Testis (tissue), 2 donors: ENCODE measurements around the gene PCDHGA1.

Experiments used
- POLR2A ChIP-seq: fragments of 450-650 bp; IDR thresholded peaks from one replicate; pipeline ENCODE4 v1.6.1; 2017; ENCODE audit warnings: antibody characterized with exemption, mild to moderate bottlenecking, moderate library complexity
- TF ChIP-seq, protein P1 (sequence below), 3 experiments: fragments of 450-650 bp in 2 of 3; fragments of 200-600 bp in 1 of 3; sonication (generic) in 1 of 3; IDR thresholded peaks; one replicate each; pipeline ENCODE4 v1.5.1; 2016 to 2019; ENCODE audit warnings: antibody characterized with exemption in 3 of 3, mild to moderate bottlenecking in 2 of 3, moderate library complexity in 1 of 3

DNA sequence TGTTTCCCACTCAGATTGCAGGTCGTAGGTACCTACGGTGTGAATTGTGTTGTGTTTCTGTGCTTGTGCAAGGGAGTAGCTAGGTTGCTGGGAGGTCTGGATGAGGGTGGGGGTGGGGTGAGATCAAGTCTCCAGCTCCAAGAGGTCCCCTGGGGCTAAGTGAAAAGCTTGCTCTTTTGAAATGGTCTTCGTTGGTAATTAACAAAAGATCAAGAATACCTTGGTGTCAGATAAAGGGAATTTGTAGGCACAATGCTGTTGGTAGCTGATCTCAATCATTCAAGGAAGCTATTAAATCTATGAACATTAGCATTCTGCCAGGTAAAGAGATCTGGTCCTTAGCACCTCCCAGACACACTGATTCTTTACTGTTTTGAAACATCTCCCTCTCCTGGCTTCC, 153.6 kb downstream of the PCDHGA1 start:
- TF ChIP-seq, protein P1, sequence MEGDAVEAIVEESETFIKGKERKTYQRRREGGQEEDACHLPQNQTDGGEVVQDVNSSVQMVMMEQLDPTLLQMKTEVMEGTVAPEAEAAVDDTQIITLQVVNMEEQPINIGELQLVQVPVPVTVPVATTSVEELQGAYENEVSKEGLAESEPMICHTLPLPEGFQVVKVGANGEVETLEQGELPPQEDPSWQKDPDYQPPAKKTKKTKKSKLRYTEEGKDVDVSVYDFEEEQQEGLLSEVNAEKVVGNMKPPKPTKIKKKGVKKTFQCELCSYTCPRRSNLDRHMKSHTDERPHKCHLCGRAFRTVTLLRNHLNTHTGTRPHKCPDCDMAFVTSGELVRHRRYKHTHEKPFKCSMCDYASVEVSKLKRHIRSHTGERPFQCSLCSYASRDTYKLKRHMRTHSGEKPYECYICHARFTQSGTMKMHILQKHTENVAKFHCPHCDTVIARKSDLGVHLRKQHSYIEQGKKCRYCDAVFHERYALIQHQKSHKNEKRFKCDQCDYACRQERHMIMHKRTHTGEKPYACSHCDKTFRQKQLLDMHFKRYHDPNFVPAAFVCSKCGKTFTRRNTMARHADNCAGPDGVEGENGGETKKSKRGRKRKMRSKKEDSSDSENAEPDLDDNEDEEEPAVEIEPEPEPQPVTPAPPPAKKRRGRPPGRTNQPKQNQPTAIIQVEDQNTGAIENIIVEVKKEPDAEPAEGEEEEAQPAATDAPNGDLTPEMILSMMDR (IDR thresholded peaks at IDR 0.05): no peak
- TF ChIP-seq POLR2A: no peak
